Prostate gland (tissue), 2 donors: ENCODE results near the gene CUL4A. TPM values are rescaled to one million over a fixed set of nuclear protein-coding genes. Genes with fewer than 3 reads are reported as not detected.

ENCODE experiments used
- DNase-seq: peaks from one replicate; pipeline ENCODE4 v3.0.0-alpha.2; 2019; ENCODE audit warnings: low spot score
- H3K27ac ChIP-seq, 2 donors: fragments of 200-600 bp; sonication (generic); 2 replicates each; pipeline ENCODE4 v1.5.1; 2017 to 2019
- H3K27me3 ChIP-seq: fragments of 200-600 bp; sonication (generic); replicated peaks from 2 replicates; pipeline ENCODE4 v1.5.1; 2019; ENCODE audit not compliant: insufficient read depth
- H3K36me3 ChIP-seq, 2 donors: fragments of 200-600 bp; sonication (generic); 1 replicate in 1 of 2; 2 replicates in 1 of 2; pipeline versions ENCODE4 v1.5.1 to v1.8.1; 2017 to 2019
- H3K4me1 ChIP-seq: fragments of 200-600 bp; sonication (generic); replicated peaks from 2 replicates; pipeline ENCODE4 v1.5.1; 2019
- H3K4me3 ChIP-seq, 2 donors: fragments of 200-600 bp; sonication (generic); 2 replicates each; pipeline ENCODE4 v1.5.1; 2017 to 2019
- H3K9me3 ChIP-seq: fragments of 200-600 bp; sonication (generic); 2 replicates; pipeline ENCODE4 v1.5.1; 2017
- CTCF ChIP-seq, 4 experiments: fragments of 200-600 bp in 2 of 4; fragments of 450-650 bp in 2 of 4; sonication (generic) in 2 of 4; IDR thresholded peaks; 1 replicate in 3 of 4; 2 replicates in 1 of 4; pipeline ENCODE4 v1.5.1; 2016 to 2019; ENCODE audit warnings: antibody characterized with exemption in 4 of 4, mild to moderate bottlenecking in 2 of 4, moderate library complexity in 2 of 4
- POLR2A ChIP-seq: fragments of 450-650 bp; IDR thresholded peaks from one replicate; pipeline ENCODE4 v1.6.1; 2016; ENCODE audit warnings: antibody characterized with exemption, mild to moderate bottlenecking
- POLR2AphosphoS5 ChIP-seq: sonication (generic); formaldehyde crosslinking; IDR thresholded peaks from one replicate; pipeline ENCODE4 v1.6.1; 2017; ENCODE audit warnings: antibody characterized with exemption
- WGBS: methylation state at CpG from one replicate; pipeline ENCODE4 v1.1.5; 2018; 5-methylcytosine and 5-hydroxymethylcytosine counted together
- intact Hi-C: fragments of 100-400 bp; cut with DNase I; formaldehyde crosslinking; loops from one replicate; pipeline ENCODE4 v1.14.2; 2022
- total RNA-seq, 2 donors: library from RNA; depleted of rRNA; stranded (reverse); fragments of >200 nt; gene quantifications; one replicate each; pipeline ENCODE4 v1.1.0, GENCODE V29; 2016

The CUL4A gene
- total RNA-seq, 2 donors from 2014 or later = 103 to 185 TPM

- Histone ChIP-seq H3K9me3 (no peaks in the 10 kb centered on the region), H3K27ac (no peak overlapping the region), H3K4me3 (no peak overlapping the region), H3K27me3 (no peaks in the 10 kb centered on the region), H3K36me3 (peaks cover 0 to 10% of the 10 kb centered on the region in 2 donors), H3K4me1 (peaks cover 7% of the 10 kb centered on the region)
- 92% methylated on average over 13 of the region's 13 CpGs for WGBS
- TF ChIP-seq POLR2A = no peak
- TF ChIP-seq POLR2AphosphoS5 = no peak
- no peak for TF ChIP-seq CTCF (IDR thresholded peaks at IDR 0.05)
- intact Hi-C loops = no loop called here
- no peak for DNase-seq
Observed at GRCh38 chr13:113172419-113172926, 36.9 kb upstream of the CUL4A start.

- no peaks in the 10 kb centered on the region for H3K4me1 ChIP-seq
- 73% methylated on average over 5 of the region's 5 CpGs for WGBS
- peaks cover 0 to 22% of the 10 kb centered on the region in 2 donors for H3K36me3 ChIP-seq
- intact Hi-C loops = no loop called here
- H3K4me3 ChIP-seq = no peak overlapping the region
- no peaks in the 10 kb centered on the region for H3K9me3 ChIP-seq
- no peaks in the 10 kb centered on the region for H3K27me3 ChIP-seq
- DNase-seq = no peak
- H3K27ac ChIP-seq = no peak overlapping the region
- TF ChIP-seq POLR2A (no peak), CTCF (IDR thresholded peaks at IDR 0.05) (no peak), POLR2AphosphoS5 (no peak)
Observed at GRCh38 chr13:113176280-113176679, 33.1 kb upstream of the CUL4A start.

GRCh38 chr13:113176822-113177221, 32.6 kb upstream of the CUL4A start:
- Histone ChIP-seq H3K9me3 (no peaks in the 10 kb centered on the region), H3K36me3 (peaks cover 0 to 22% of the 10 kb centered on the region in 2 donors), H3K4me1 (no peaks in the 10 kb centered on the region), H3K27me3 (no peaks in the 10 kb centered on the region), H3K4me3 (no peak overlapping the region), H3K27ac (no peak overlapping the region)
- no peak for DNase-seq
- 96% methylated on average over 12 of the region's 14 CpGs for WGBS
- TF ChIP-seq CTCF (IDR thresholded peaks at IDR 0.05) = no peak
- no peak for TF ChIP-seq POLR2AphosphoS5
- no peak for TF ChIP-seq POLR2A
- intact Hi-C loops = no loop called here

GRCh38 chr13:113178070-113178895, 31.1 kb upstream of the CUL4A start:
- H3K4me3 ChIP-seq = no peak overlapping the region
- H3K27me3 ChIP-seq = no peaks in the 10 kb centered on the region
- TF ChIP-seq CTCF (IDR thresholded peaks at IDR 0.05) = no peak
- no peak for TF ChIP-seq POLR2A
- TF ChIP-seq POLR2AphosphoS5 = no peak
- H3K36me3 ChIP-seq = peaks cover 0 to 22% of the 10 kb centered on the region in 2 donors
- no peak overlapping the region for H3K27ac ChIP-seq
- intact Hi-C loops = no loop called here
- H3K4me1 ChIP-seq = no peaks in the 10 kb centered on the region
- H3K9me3 ChIP-seq = no peaks in the 10 kb centered on the region
- 87% methylated on average over 25 of the region's 25 CpGs for WGBS
- DNase-seq = no peak

- Histone ChIP-seq H3K36me3 (peaks cover 0 to 22% of the 10 kb centered on the region in 2 donors), H3K27ac (no peak overlapping the region), H3K9me3 (no peaks in the 10 kb centered on the region), H3K27me3 (no peaks in the 10 kb centered on the region), H3K4me1 (no peaks in the 10 kb centered on the region), H3K4me3 (no peak overlapping the region)
- TF ChIP-seq POLR2A = no peak
- no peak for TF ChIP-seq CTCF (IDR thresholded peaks at IDR 0.05)
- no peak for TF ChIP-seq POLR2AphosphoS5
- intact Hi-C loops = no loop called here
- 88% methylated on average over 3 of the region's 3 CpGs for WGBS
- no peak for DNase-seq
Observed at GRCh38 chr13:113178896-113179167, 30.6 kb upstream of the CUL4A start.
